Activated CD4-positive, alpha-beta T cell treated with anti-CD3 and anti-CD28 coated beads, Interleukin-2, Interleukin-6, amounts not matched to agents 100 ng/mL and 50 ng/mL, durations not matched to agents 16 hours and 8 hours (primary cell): Measurements from ENCODE around the gene INSIG2.
"Not testable (repeated sequence)": the region's sequence is repeated elsewhere in the genome, so short reads cannot be mapped to it uniquely, and the experiment has no call there.

Experiments
- DNase-seq: peaks from one replicate; pipeline ENCODE4 v3.0.0-alpha.2; 2020

INSIG2 gene

GRCh38 chr2:118061135-118061955 is 26.9 kb upstream of the INSIG2 start:
- DNase-seq, result peak; percentile 52

DNA sequence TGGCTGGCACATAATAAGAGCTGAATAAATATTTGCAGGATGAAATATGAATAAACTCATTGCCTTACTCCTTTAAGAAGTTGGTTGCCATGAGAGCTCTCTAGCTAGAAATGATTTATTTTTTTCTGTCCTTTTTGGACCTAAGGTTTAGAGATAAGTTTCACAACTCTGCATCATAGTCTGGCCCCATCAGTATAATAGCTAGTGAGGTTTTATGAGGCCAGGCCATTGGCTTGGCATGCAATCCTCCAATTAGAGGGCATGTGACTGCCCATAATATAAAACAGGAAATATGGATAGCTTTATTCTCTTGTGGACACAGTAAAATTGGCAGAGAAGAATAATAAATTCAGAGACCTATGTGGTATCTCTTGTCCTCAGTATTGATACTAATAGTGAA is 26.2 kb upstream of the INSIG2 start:
- DNase-seq, result no peak

DNA sequence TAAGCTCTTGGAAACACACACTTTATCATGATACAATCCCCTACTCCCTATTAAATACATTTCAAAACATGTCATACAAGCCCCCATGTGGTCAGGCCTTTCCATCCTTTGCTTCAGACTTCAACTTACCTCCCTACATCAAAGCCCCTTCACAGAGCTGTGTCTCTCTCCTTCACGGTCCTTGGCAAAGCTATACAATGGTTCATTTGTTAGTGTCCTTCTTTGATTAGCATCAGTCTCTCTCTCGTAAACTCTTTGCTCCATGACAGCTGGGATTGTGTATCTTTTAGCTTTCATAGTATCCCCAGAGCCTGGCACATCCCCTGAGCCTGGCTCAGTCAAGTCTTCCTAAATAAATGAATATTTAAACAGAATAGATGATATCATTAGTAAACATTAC is 25.6 kb upstream of the INSIG2 start:
- DNase-seq, result no peak

DNA sequence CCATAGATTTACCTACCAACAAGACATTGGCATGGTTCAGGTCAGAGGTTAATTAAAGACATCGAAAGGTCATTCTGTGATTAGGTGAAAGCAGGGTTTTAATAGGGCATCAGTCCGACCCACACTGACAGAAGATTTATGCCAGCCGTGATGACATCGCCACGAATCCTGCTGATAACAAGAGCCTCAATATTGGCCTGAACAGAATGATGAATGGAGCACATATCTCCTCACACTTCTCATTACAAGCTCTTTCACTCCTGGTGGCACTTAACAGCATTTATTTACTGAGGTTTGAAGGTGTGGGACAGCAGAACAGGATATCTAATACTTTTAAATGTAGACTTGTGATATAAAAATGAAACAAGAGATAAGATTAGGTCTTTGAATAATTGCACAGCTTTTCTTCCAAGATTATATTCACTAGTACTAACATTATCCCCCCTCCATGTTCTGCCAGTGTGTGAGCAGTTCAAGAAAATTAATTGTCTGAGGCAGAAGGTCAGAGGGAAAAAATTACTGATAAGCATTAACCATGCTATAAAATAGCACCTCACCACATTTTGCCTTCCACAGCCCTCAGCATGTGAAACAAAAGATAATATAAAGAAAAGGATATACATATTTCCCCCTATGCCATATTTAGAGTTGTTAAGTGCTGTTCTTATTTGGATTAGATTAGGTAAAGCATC is 23.1 kb upstream of the INSIG2 start:
- no peak for DNase-seq

- DNase-seq, result no peak
Measured at GRCh38 chr2:118065921-118066511, 22.3 kb upstream of the INSIG2 start.

DNA sequence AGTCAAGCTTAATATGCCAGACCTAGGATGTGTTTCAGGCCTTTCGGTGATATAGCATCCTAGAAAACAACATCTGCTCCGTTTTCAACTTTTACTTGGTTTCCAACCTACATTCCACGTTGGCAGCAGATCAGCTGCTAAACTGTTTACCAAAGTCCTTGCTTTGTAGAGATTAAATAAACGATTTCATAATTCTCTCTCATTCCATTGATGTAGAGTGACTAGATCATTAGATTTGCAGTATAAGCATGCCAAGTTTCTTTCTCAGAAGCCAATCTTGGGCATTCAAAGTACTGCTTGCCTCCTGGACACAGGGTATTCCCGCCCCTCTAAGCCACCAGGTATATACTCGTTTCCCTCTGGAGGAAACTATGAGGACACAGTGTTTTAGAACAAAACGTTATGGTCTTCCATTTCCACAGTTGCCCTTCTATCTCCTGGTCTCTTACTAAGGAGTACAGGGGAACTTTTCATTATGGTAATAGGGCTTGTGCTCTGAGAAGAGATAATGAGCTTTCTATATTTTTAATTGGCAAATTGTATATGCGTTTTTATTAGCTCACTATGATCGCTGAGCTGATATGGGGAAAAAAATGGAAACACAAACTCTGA is 10.5 kb upstream of the INSIG2 start:
- DNase-seq, result no peak

- no peak for DNase-seq
Measured at GRCh38 chr2:118078734-118079133, 9.5 kb upstream of the INSIG2 start.

DNA sequence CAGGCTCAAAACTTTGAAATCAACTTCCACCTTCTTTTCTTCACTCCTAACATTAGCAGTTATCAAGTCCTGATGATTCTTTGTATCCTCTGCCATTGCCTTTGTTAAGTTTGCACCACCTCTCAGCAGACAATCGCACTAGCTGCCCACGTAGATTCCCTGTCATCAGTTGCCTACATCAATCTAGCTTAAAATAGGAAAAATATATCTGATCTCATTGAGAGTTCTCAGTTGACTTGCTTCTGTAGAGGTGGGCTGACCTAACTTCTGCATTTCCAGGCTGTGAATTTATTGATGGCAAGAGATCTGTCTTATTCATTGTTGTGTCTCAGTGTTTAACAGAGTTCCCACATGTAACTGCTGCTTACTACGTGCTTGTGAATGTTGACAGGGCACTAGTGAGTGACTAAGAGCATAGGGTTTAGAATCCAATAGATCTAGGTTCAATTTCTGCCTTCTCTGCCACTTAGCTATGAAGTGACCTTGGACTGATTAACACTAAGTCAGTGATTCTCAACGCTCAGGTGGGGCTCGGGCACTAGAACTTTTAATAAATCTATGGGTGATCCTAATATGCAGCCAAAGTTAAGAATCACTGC is 3.7 kb upstream of the INSIG2 start:
- DNase-seq, result no peak

DNA sequence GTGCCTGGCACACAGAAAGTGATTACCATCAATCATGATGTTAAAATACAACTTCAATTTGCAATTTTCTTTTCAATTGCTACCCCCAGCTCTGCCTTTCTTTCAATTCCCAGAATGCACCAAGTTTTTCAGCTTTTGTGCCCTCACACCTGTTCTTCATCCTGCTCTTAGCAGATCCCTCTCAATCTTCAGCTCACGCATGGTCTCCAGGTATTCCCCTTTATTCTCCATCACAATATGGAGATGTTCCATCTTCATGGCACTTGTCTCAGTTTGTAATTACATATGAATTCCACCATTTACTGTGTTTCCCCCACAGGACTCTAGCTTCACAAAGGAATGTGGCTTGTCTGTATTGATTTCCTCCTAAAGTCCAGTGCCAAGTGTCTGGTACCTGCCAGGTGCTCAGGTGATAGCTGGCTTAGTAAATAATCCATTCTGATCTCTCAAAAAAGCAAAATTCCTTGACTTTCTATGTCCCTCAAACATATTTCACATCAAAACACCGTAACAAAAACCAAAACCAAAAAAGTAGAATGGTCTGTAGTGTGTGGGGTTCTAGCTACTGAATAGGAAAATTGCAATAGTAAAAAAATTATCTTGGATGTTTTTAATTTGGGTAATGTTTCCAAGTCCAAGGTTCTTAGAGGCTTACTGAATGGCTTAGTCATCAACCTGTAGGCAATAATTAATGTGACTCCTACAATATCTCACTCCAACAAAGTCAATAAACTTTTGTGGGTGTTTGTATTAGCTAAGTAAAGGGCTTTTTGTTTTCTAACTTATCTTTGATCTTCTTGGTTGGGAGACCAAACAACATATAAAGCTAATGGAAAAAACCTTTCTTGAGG is 2.9 kb upstream of the INSIG2 start:
- DNase-seq, result no peak

DNA sequence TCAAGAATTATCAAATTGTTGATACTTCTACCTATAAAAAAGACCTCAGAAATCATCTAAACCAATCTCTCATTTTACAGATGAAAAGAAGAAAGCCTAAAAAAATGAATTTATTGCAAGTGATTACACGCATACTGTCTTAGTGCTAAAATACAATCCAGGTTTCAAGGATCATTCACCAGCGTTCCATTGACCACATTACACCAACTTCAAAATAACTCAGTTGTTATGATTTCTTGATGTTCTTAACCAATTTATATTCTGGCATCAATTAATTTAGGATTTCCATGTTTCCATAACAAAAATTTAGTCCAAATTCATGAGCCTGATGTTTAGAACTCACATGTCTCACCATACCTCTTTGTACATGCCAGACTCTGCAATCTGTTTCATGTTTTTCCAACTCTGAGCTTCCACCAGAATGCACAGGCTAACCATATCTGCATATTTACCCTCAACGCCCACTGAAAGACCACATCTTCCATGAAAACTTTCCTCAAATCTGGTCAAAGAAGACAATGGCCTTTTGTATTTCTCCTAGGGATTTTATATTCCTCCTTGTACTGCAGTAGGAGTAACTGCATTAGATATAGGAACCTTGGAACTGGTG is 2.1 kb upstream of the INSIG2 start:
- no peak for DNase-seq

- DNase-seq, result peak; percentile 42
Measured at GRCh38 chr2:118089139-118089800, 999 bp downstream of the INSIG2 start.

- DNase-seq, result no peak
Measured at GRCh38 chr2:118090387-118091139, 2.3 kb downstream of the INSIG2 start.

GRCh38 chr2:118091140-118091478 is 2.8 kb downstream of the INSIG2 start:
- DNase-seq, result no peak

DNA sequence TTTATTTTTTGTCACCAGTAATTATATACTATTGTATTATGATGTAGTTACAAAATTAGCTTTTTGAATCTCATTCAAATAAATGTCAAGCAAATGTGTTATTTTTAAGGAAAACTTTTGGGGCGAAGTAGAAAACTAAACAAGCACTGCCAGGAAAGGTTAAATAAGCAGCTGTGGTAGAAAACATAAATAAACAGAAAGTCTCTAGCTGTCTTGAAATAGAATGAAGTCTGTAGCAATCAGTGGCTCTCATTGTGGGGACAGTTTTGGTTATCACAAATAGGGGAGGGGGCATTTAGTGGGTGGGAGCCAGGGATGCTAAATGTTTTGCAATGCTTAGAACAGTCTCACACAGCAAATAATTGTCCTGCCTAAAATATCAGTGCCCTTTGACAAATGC is 3.4 kb downstream of the INSIG2 start:
- DNase-seq, result no peak

DNA sequence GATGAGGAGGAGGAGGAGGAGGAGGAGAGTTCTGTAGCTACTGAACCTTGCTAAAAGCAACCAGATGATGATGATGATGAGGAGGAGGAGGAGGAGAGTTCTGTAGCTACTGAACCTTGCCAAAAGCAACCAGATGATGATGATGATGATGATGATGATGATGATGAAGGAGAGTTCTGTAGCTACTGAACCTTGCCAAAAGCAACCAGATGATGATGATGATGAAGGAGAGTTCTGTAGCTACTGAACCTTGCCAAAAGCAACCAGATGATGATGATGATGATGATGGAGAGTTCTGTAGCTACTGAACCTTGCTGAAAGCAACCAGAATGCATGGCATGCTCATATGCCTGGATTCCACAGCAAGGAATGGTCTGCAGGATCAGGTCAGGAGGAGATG is 5.8 kb downstream of the INSIG2 start:
- DNase-seq, result not testable (repeated sequence)

DNA sequence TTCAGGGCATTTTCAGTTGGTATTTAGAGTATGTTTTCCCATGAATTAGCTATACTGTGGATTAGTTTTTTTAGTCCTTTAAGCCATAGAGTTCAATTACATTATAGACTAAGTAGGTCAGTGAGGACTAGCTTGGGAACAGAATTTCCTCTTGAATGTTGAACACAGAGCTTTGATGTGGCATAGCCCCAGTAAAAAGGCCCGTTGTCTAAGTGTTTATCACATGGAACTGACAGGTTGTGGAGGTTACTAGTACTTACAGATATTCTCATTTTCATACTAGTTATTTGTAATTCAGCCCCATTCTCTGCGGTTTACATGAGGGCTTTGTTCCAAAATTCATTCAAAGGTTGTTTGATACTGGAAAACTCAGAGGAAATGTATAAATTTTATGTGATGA is 6.2 kb downstream of the INSIG2 start:
- no peak for DNase-seq

GRCh38 chr2:118095610-118096009 is 7.3 kb downstream of the INSIG2 start:
- no peak for DNase-seq

DNA sequence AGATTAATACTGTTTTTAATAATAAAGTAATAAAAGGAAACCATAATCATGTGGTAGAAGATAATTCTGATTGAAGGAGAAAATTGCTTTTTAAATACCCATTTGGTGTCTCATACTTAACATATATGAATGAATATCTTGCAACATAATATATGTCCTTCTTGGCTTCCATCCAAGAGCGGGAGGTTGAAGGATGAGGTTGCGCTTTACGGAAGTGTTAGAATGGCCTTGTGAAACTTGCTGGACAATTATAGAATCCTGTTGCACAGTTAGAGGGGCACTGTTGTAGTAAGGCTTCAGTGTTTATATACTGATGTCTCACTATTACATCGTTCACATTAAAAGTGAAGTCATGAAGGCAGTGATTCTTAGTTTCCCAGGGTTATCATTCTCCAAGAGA is 9.4 kb downstream of the INSIG2 start:
- DNase-seq, result no peak

DNA sequence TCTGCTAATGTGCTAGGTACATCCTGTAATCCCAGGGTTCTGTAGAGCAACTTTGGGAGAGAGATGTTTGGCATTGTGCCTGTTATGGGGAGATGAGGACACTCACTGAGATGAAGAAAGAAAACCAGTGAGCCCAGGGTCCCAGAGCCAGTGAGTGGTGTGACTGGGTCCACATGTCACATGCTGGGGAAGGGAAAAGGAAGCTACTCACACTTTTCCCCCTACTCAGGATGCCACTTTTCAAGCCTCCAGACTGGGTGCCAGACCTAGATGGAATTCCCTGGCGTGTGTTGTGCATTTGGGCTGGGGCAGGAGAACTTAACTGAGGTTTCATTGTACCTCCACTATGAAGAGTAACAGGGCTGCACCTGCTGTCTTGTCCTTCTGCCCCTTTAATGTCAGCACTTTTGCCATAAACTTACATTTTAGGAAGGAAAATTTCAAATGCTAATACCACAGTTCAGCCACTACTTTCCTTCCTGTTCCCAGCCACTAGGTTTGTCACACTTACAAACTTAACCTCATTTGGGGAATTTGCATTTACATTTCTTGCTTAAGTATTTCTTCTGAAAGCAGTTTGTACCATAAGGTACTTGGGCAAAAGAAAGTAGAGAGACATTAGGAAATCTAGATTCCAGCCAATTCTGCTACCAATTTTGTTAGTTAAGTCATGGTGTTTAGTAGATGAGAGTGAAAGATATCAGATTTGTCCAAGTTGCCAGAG is 10.2 kb downstream of the INSIG2 start:
- no peak for DNase-seq
